HK-2 (cell line): ENCODE data around the gene CBLB.

Experiments used
- DNase-seq: peaks from one replicate; pipeline ENCODE4 v3.0.0-alpha.2; 2018; ENCODE audit not compliant: unreplicated experiment

Gene CBLB

DNA sequence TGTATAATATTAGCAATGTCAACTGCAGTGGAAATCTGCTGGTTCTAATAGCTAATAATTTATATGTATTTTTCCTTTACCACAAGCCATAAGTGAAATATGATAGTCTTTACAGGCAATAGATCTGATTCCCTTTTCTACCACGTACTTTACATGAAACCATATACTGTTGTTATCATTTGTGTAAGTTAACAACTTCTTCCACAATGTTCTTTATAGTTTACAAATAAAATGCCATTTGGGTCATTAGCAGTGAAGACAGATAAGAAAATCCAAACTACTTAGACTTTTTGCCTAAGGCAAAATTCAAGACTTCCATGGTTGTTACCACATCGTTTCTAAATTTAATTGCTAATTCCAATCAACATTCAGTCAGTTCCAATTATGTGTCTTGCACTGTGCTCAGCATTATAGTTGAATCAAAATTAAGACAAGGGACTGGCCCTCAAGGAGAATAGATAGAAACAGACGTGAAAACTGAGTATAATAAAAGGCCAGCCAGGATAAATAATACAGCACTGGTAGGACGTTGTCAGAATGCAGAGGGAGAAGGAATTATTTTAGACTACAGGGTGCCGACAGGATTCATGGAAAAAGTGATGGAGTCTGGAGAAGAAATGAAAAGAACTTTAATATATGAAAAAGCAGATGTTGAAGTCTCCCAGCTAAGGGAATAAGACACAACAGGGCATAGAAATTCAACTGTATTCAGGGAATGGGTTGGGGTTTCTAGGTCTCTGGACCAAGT lies 252.3 kb downstream of the CBLB start:
- DNase-seq, result no peak

DNA sequence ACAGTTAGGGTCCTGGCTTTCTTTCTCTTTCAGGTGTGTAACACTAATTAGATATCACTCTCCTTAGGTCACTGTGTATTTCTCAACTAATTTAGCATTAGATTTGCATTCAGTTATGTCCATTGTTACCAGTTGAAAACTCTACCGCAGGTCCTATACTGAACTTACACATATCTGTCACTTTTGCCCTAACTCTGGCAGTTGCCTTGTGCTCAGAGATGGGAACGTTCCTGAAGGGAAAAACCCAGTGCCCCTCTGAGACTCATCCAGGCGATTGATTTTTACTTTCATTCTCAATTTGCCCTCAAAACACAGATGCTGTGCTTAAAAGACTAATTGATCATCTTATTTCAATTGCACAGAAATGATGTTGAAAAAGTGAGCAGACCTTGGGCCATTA lies 253.0 kb downstream of the CBLB start:
- DNase-seq, result no peak

DNA sequence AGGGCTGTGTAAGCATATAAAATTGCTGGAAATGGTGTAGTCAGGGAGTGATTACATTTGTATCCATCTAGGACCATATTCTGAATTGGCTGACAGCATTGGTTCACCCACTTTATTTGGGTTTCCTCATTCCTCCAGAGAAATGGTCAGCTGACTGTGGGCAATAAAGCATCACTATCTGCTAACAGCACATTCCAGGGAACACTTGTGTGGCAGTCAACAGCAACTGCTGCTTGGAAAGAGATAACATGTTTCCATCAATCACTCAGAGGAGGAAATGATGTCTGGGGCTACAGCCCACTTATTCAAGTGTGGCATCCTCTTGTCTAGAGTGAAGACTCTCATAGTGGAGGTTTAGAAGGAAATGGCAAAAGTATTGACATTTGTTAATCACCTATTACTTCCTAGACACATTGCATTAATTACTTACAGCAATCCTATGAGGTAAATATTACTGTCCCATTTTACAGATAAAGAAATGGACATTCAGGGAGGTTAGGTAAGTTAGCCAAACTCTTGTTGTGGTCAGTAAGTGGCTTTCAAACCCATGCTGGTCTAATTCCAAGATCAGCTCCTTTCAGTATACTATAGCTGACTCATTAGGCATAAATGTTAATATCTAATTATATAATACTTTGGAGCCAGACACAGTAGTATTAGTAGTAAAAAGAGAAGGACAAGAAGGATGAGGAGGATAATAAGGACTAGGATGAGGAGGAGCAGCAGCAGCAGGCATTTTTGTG lies 254.4 kb downstream of the CBLB start:
- DNase-seq, result no peak

DNA sequence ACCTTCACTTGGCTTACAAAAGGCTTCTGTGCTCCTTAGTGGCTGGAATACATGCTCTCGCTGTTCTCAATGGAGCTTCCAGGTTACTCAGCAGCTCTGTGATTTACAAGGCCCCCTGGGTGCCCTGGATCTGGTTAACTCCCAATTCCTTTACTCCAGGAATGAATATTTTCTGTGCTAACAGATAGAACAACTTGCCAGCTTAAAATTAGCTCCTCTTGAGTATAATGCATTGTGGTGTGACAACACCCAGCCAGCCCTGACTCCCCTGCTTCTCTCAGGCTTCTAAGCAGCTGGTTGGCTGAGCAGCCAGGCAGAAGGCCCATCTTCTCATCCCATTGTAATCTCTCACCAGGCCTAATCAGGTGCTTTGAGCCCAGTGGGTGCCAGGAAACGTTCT lies 255.7 kb downstream of the CBLB start:
- no peak for DNase-seq

DNA sequence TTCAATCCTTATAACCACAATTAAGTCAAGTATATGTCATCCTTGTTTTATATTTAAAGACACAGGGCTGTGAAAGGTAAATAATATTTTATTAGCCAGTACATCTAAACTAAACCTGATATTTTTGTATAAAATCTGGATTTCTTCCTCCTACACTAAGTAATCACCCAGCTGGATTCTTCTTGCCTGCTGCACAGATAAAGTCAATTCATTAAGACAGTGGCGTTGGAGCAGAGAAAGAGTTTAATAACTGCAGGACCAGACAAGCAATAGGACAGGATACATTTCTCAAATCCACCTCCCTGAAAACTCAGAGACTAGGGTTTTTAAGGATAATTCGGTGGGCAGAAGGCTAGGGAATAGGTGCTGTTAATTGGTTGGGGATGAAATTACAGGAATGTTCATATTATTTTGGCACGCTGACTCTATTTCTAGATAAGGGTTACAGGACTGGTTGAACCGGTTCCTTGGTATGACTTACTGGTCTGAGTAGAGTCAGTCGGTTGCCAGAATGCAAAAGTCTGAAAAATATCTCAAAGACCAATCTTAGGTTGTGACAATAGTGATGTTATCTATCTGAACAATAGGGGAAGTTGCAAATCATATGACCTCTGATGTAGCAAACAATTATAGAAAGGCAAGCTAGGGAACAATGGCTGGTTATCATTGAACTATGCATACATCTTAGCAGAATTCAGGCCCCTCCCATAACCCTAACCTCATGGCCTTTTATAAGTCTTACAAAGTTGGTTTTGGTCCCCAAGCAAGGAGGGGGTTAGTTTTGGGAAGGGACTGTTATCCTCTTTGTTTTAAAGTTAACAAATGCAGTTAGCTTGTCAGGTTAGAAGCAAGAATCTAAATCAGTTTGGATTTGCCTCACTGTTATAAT lies 257.3 kb downstream of the CBLB start:
- no peak for DNase-seq

DNA sequence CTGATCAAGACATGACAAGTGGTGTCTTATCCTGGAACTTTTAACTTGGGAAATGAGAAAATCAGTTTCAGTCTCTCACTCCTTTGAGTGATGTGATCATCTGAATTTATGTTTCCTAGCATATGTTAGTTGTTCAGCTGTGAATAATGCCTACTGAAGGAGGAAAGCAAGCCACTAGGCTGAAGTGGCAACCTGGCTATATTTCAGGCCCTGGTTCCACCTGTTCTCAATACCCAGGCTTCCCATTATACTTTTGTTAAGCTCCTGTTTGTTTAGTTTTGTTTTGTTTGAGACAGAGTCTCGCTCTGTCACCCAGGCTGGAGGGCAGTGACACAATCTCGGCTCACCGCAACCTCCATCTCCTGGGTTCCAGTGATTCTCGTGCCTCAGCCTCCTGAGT lies 258.3 kb downstream of the CBLB start:
- no peak for DNase-seq

DNA sequence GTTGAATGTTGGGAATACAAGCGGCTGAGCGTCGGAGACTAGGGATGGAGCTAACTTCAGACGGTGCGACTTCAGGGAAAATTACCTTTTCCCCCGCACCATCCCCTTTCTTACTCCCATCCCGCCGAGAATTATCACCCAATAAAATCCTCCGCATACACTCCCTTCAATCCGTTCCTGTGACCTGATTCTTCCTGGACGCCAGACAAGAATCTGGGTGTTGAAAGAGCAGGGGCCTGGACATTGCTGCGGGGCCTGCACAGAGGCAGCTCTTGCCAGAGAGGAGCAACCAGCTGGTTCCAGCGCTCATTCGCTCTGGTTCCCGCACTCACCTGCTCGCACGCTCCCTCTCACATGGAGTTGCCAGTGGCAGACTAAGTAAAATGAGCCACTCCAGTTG lies 260.2 kb downstream of the CBLB start:
- DNase-seq, result no peak

DNA sequence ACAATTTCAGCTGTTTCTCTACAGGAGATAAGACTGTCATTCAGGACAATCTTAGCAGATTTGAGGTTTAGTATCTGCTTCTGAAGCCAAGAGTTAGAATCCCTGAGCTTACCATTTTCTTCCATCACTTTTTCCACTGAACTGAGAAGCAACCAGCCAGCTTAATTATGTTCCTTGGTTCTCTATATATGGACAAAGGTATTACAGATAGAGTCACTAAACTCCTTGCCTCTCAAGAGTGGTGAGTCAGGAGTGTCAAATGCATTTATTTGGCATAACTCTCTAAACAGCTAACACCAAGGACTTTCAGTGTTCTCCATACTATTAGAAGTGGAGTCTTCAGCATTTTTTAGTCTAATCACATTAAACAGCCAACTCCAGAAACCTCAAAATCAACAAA lies 262.8 kb downstream of the CBLB start:
- DNase-seq, result no peak
